GM21526 (cell line): ENCODE results near the gene SELENOH.

Experiments
- ATAC-seq: cut with Tn5 transposase; IDR thresholded peaks from one replicate; pipeline ENCODE4 v1.9.1; 2021; ENCODE audit warnings: moderate library complexity; ENCODE audit not compliant: unreplicated experiment, low FRiP score

The SELENOH gene

GRCh38 chr11:57745206-57745605 is 3.9 kb downstream of the SELENOH start:
- no peak for ATAC-seq

GRCh38 chr11:57746920-57747319 is 5.6 kb downstream of the SELENOH start:
- no peak for ATAC-seq

- ATAC-seq = no peak
These were observed 9.9 kb downstream of the SELENOH start for GRCh38 chr11:57751176-57751575.

- no peak for ATAC-seq
These were observed 10.5 kb downstream of the SELENOH start, which contains the start of gene BTBD18 for GRCh38 chr11:57751676-57752253. BTBD18 (minus strand) TSS chr11:57751819; CDS start chr11:57751188, 631 bp downstream.

GRCh38 chr11:57752954-57753353 is 11.7 kb downstream of the SELENOH start:
- ATAC-seq = no peak

- ATAC-seq = no peak
These were observed 16.9 kb downstream of the SELENOH start for GRCh38 chr11:57758174-57758573.

- ATAC-seq = no peak
These were observed 20.3 kb downstream of the SELENOH start, which contains the start of gene CTNND1 for GRCh38 chr11:57761301-57762234. CTNND1 (plus strand) TSS chr11:57761802; CDS start chr11:57791479, 29,677 bp downstream.

GRCh38 chr11:57762235-57762861 is 21.1 kb downstream of the SELENOH start:
- no peak for ATAC-seq

- ATAC-seq = no peak
These were observed 22.3 kb downstream of the SELENOH start for GRCh38 chr11:57763568-57763967.

GRCh38 chr11:57764021-57764420 is 22.7 kb downstream of the SELENOH start:
- ATAC-seq = no peak

- ATAC-seq = no peak
These were observed 23.3 kb downstream of the SELENOH start for GRCh38 chr11:57764566-57764965.

GRCh38 chr11:57764972-57765371 is 23.7 kb downstream of the SELENOH start:
- ATAC-seq = no peak

GRCh38 chr11:57770793-57771192 is 29.5 kb downstream of the SELENOH start:
- ATAC-seq = no peak

- no peak for ATAC-seq
These were observed 30.1 kb downstream of the SELENOH start for GRCh38 chr11:57771365-57771764.

- ATAC-seq = no peak
These were observed 31.3 kb downstream of the SELENOH start for GRCh38 chr11:57772562-57772961.

GRCh38 chr11:57773026-57773598 is 31.8 kb downstream of the SELENOH start:
- no peak for ATAC-seq

GRCh38 chr11:57775491-57775890 is 34.2 kb downstream of the SELENOH start:
- ATAC-seq = no peak

GRCh38 chr11:57776031-57776521 is 34.8 kb downstream of the SELENOH start:
- no peak for ATAC-seq

GRCh38 chr11:57776577-57777210 is 35.4 kb downstream of the SELENOH start:
- no peak for ATAC-seq

GRCh38 chr11:57777969-57778317 is 36.7 kb downstream of the SELENOH start:
- no peak for ATAC-seq
